ENCODE results near the gene ATP2A3.

ATP2A3 gene

DNA sequence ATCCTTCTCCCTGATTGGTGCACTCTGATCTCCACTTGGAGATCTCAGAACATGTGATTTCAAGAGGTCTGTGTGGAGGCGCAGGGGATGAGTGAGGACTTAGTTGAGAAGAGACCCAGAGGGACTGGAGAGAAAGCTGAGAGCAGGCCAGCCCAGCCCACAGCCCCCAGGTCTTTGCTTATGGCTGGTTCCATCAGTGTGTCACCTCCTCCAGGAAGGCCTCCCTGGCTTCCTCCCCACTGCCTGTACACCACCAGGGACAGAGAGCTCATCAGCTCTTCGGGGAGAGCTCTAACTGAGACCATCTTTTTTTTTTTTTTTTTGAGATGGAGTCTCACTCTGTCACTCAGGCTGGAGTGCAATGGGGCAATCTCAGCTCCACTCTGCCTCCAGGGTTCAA lies 51.4 kb downstream of the ATP2A3 start:
- DNase-seq (ENCODE audit: low read depth in 2 of 2) = no peak

DNA sequence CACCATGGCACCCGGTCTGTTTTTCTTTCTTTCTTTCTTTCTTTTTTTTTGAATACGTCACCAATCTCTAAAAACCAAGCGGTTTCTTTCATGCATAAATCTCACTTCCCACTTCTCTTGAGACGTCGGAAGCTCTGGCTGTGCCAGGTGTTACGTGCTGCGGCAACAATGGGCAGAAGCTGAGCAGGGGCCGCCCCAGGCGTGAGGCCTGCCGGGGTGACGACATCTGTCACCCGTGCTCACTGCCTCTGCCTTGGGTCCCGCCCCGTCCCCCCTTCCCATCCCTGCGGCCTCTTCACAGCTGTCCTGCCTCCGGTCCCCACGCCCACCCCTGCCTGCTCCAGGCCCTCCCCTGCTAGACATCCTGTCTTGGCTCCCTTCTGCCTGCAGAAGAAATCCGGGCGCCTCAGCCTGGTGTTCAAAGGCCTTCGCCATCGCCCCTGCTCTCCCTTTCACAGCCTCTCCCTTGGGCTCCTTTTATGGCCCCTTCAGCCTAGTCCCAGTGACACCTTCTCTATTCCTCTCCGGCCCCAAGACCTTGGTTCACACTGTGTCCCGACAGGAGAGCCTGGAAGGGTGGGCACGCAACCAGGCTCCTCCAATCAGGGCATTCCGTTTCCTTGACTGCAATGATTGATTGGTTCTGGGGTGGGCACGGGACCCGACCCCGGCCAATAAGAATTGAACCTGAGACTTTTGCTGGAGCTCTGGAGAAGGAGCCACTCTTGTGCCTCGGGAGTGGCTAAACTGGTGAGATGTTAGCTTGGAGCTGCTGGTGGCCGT lies 52.8 kb downstream of the ATP2A3 start:
- no peak for DNase-seq (ENCODE audit: low read depth in 2 of 2)

DNA sequence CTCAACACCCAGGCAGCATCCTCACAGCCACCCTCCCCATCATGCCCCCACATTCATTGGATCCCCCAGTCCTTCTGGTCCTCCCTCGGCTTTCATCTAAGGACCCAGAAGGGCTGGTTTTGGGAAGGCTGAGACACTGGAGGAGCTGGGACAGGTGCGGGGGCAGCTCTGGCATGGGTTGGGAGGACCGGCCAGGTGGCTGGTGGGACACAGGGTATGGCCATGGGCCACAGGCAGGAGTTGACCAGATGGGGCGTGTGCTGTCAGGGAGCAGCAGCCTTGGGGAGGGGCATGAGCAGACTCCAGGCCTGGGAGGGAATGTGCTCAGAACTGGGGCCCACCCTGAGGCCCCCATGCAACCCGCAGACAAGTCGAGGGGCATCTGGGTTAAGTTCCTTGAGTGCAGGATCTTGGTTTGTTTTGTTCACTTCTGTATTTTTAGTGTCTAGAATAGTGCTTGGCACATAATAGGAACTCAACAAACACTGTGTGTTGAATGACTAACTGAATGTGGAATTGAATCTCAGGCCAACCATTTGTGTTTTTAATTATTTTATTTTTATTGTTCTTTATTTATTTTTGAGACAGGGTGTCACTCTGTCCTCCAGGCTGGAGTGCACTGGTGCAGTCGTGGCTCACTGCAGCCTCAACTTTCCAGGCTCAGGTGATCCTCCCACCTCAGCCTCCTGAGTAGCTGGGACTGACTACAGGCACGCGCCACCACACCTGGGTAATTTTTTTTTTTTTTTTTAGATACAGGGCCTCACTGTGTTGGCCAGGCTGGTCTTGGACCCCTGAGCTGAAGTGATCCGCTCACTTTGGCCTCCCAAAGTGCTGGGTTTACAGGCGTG lies 53.6 kb downstream of the ATP2A3 start:
- DNase-seq (ENCODE audit: low read depth in 2 of 2) = no peak

DNA sequence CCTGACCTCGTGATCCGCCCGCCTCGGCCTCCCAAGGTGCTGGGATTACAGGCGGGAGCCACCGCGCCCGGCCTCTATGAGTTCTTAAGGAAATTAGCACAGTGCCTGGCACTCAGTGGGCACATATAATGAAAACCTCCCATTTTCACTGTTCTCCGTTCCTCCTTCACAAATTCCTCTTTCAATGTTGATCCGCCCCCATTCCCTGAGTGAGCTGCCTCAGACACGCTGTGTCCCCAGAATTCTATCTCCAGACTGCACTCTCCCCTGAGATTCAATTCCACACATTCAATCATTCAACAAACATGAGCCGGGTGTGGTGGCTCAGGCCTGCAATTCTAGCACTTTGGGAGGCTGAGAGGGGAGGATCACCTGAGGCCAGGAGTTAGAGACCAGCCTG lies 55.0 kb downstream of the ATP2A3 start:
- no peak for DNase-seq (ENCODE audit: low read depth in 2 of 2)

DNA sequence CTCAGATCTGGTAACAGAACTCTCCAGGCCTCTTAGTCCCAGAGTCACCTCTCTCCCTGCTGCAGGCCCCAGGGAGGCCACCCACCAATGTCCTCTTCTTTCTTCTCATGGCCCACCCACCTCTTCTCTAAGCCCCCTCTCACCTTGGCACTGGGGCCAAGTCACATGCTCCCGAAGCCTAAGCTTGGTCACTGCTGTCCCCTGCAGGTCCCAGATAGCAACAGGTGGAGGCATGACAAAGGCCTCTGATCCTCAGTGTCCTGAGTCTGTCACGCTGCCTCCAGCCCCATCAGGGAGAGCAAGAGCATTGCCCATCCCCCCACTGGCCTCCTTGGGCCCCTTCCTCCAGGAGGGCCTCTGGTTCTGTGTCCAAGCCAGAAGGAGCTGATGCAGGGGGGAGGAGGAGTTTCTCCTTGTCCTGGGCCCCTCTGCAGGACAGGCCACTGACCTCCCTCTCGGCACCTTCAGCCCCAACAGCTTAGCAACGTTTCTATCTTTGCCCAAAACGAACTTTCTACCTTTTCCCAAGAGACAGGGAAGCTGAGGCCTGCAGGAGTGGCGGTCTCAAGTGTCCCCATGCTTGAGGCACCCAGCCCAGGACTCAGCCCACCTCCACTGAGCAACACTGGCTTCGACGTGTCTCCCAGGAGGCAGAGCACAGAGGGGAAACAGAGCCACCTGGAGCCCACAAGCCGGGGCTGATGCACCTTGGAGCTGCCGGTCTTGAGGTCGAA lies 56.6 kb downstream of the ATP2A3 start:
- no peak for DNase-seq (ENCODE audit: low read depth in 2 of 2)

DNA sequence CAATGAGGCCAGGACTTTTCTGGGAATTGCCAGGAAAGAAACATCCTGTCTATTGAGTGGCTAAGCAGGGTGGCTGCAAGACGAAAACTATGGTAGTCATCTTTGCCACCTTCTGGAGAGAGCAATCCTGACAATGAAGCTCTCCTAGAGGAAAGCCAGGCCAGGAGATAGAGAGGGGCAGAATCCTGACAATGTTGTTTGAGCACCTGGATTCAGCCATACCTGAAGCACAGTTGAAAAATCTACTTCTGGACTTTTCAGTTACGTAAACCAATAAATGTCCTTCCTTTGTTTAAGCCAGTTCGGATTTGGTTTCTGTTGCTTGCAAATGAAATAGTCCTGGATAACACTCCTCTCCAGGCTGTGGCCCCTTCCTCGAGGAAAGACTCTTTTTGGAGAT lies 57.4 kb downstream of the ATP2A3 start:
- no peak for DNase-seq (ENCODE audit: low read depth in 2 of 2)

DNA sequence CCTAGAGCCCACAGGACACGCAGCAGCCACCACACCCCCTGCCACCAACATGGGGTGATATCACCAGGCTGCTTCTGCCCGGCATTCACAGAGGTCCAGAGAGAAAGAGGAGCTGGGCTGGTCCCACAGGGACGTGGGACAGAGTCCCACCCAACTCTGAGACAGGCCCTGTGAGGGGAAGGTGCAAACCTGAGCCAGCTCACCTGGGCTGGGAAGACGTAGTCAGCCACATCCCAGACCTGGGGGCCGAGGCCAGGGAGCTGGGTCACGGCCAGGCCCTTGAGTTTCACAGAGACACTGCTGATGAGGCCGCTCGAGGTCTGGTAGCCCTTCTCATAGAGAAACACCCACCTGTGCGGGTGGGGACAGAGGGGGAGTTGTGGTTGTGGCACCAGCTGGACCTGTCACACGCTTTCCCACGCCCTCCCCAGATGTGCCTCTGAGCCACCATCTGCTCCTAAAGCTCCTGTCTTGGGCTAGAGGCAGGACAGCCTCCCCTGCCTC lies 59.2 kb downstream of the ATP2A3 start:
- DNase-seq (ENCODE audit: low read depth in 2 of 2) = no peak

DNA sequence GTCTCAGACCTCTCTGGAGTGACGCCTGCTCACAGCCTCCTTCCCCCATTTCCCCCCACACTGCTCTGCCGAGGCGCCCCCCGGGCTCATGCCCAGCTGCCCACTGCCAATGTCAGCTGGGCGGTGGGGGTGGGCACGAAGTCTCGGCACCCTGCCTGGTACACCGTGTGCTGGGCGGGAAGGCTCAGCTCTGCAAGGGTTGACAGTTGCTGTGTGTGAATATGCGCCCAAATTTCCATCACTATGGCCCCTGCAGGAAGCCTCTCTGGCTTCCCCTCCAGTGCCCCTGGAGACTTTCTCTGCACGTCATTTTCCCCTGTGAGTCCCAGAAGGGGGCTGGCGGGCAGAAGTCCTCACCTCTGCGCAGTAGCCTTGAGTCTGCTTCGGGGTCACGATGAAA lies 59.7 kb downstream of the ATP2A3 start:
- no peak for DNase-seq (ENCODE audit: low read depth in 2 of 2)

DNA sequence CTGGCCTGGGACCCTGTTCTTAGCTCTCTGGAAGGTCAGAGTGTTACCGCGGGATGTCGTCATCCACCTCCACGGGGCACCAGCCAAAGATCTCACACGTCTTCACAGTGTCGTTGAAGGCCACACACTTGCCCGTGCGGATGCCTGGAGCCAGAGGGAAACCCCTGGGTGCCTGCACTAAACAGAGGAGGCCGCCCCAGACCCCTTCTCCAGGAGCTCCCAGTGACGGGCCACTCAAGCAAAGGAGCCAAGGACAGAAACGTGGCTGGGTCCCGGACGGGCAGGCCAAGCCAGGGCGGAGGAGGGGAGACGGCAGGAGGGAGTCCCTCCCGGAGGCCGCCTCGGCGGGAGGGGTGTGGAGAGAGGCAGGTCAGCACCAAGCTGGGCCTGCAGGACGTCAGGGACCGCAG lies 60.4 kb downstream of the ATP2A3 start:
- DNase-seq (ENCODE audit: low read depth in 2 of 2) = no peak

DNA sequence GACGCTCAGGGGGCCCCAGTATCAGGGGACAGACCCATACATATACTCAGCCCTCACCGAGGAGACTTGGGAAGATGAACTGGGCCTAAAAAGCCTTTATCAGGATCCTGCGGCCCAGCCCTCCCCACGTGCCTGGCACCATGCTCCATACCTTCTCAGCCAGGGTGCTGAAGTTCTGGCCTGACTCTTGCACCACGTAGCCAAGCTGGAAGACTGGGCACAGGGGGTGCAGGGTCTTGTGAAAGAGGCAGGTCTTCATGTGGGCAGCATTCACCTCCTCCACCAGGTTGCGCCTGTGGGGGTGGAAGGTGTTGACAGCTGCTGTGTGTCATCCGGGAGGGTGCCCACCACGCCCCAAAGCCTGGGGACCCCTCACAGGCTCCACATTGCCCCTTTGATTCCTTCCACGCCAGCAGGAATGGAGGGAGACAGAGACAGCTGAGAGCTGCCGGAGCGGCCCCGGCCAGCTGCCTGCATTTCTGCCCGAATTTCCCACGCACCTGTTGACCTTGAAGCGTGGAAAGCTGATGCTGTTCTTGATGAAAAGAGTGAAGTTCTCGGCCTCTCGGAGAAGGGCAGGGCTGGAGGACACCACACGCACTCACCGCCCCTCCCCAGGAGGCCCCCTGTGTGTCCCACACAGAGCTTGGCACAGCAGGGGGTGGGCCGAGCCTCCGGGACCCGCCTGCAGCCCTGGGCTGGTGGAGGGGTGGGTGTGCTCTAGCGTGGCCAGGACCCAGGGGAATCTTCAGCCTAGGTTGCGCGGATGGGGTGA lies 61.0 kb downstream of the ATP2A3 start:
- DNase-seq (ENCODE audit: low read depth in 2 of 2) = no peak

DNA sequence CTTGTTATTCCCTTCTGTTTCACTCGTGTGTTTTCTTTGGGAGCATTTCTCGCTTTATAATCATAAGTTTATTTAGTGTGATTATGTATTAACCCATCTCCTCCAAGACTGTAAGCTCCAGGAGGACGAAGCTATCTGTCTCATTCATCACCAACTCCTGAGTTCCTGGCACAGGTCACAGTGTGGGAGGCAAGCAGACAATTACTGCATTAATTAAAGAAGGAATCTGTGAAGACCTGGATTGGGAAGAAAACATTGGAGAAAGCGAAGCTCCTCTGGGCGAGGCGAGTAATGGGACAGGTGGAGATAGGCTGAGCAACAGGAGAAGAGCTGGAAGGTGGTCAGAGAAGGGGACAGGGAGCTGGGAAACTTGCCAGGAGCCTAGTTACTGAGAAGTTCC lies 63.6 kb downstream of the ATP2A3 start:
- no peak for DNase-seq (ENCODE audit: low read depth in 2 of 2)

DNA sequence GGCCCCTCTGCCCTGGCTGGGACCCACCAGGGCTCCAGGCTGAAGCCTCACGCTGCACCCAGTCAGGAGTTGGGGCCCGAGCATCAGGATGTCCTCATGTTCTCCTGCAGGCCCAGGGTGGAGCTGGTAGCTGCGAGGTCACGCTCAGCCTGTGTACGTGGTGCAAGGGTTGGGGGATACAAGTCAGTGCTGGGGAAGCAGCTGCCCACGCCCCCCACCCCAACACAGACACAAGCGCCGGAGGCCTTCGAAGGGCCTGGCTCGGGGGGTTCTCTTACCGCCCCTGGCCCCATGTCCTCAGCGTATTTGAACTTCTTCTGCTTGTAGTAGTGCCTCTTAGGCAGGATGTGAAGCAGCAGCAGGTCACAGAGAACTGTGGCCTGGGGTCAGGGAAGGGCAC lies 66.5 kb downstream of the ATP2A3 start:
- no peak for DNase-seq (ENCODE audit: low read depth in 2 of 2)

DNA sequence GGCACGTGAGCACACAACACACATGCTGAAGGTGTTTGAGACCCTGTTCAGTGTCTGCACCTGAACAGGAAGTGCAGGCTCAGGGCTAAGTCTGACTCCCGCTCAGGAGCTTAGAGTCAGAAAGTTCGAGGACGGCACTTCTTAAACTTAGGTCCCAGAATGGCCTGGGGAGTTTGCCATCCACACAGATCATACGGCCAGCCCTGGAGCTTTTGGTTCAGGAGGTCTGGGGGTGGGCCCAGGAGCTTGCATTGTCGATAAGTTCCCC lies 67.3 kb downstream of the ATP2A3 start:
- no peak for DNase-seq (ENCODE audit: low read depth in 2 of 2)

DNA sequence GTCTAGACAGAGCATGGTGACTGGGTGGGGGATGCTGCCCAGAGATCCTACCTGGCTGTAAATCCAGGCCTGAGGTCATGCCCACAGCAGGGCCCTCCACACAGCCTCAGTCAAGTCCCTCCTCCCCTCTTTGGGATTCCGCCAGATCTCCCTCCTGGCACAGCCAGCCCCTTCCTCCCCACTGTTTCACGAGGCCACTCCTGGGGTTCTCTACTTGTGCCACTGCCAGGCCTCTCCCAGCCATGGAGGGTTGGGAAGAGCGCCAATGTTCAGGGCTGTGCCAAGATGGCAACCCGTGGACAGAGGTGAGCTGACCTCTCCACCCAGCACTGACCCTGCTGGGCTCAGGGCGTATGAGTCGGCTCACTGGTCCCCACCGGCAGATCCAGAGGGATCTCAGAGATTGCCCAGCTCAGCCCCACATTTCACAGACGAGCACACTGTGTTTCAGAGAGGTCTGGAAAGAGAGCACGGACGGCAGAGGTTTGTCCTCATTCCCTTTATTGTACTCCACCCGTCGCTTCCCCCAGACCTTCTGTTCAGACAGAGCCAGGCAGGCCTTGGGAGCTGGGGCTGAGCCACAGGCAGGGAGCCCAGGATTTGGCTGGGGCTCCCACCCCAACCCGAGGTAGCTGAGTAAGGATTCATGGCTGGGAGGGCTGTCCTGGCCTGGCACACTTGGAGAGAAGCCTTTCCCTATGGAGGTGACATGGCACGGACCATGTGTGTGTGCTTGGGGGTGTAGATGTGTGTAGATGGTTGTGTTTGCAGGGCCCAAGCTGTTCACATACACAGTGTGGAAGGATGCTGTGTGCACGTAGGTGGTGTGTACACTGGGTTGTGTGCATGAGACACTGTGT lies 67.9 kb downstream of the ATP2A3 start:
- no peak for DNase-seq (ENCODE audit: low read depth in 2 of 2)

DNA sequence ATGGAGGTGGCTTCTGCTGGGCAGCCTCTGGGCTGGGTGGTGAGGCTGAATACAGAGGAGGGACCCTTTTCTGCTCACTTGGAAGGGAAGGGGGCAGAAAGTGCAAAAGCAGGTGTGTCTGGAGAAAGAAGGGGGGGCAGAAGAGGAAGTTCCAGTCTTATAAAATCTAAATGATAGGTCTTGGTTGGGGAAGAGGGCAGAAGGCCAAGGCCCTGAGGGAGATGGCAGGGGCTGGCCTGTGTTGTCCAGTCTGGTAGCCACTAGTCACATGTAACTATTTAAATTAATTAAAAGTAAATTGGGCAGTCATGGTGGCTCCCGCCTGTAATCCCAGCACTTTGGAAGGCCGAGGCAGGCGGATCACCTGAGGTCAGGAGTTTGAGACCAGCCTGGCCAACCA lies 68.9 kb downstream of the ATP2A3 start:
- no peak for DNase-seq (ENCODE audit: low read depth in 2 of 2)

DNA sequence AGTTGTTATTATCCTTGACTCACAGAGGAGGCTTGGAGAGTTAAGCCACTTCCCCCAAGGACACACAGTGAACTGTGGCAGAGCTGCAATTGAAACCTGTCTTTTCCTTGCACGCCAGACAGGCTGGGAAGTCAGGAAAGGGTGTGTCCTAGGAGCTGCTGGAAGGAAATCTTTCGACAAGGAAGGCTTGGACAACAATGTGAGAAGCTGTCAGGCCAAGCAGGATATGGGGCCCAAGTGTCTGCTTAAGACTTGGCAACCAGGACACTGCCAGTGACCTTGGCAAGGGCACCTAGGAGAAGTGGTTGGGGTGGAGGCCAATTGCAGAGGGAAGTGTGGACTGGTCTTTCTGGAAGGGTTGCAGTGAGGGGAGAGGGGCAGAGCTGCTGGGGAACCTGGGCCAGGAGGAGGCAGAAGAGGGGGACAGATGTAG lies 69.3 kb downstream of the ATP2A3 start:
- DNase-seq (ENCODE audit: low read depth in 2 of 2) = no peak

DNA sequence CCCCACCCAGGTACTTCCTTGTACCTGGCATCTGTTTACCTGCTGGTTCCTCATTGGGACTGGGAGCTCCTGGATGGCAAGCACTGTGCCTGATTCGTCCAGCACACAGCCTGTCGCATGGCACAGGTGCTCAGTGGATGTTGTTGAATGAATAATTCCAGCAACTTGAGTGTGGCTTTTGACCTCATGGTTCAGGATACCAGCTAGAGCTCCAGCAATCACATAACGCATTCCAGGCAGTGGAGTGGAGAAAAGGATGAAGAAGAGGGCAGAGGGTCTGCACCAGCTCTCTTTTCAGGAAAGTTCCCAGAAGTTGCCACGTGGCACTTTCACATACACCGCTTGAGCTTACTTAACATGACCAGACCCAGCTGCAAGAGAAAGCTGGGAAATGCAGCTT lies 70.0 kb downstream of the ATP2A3 start:
- no peak for DNase-seq (ENCODE audit: low read depth in 2 of 2)

DNA sequence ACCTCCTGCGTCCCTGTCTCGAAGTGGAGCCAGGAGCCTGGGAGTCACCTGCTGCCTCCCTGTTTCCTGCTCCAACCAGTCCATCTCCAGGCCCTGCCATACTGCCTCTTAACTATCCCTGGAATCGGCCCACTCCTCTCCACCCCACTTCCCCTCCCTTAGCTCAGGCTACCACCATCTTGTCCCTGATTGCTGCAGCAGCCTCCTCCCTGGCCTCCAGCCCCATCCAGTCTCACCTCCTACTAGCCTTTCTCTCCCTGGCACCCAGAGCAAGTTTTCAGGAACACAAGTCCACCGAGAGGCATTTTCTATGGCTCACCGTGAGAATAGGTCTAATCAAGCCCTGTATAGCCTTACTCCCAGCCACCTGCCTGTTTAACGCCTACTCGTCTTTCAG lies 70.5 kb downstream of the ATP2A3 start:
- DNase-seq (ENCODE audit: low read depth in 2 of 2) = no peak

DNA sequence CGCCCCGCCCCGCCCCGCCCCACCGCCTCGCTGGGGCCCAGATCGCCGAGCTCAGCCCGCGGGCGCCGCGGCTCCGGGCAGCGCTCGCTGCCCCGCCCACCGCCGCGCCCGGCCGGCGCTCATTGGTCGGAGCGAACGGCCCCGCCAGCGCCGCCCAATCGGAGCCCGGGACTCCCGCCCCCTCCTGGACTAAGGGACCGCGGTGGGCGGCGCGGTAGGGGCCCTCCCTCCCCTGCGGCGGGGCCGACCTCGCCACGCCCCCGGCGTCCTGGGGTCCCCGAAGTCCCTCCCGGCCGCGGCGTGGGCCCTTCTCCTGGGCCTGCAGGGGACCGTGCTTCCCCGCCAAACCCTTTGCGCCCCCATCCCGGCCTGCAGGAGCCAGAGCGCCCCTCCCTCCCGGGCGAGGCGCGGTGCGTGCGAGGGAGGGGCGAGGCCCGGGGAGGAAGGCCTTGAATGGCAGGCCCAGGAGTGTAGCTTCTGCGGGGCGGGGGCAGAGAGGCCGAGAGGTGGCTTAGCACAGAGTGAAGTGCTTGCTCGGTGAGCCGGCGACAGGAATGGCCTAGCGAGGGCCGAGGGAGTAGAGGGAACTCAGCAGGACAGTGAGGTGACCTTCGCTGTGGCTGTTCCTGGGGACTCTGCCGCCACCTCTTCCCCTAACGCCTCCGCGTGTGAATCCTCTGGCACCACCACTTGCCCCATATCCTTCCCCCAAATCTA lies 71.1 kb downstream of the ATP2A3 start, which contains the start of gene CAMKK1:
Gene CAMKK1 (minus strand): TSS at position 51 of the 717 bp plus-strand sequence. CDS start 7,366 bp downstream, outside the sequence.
- peak; percentile 51 to 56 for DNase-seq (ENCODE audit: low read depth in 2 of 2)
